ENCODE data around the gene MYO1H.

Gene MYO1H

GRCh38 chr12:109329003-109329402 lies 18.7 kb upstream of the MYO1H start:
- Histone ChIP-seq H3K4me3 (no peak overlapping the region), H3K36me3 (replicated peaks) (no peaks in the 10 kb centered on the region)

GRCh38 chr12:109329686-109330085 lies 18.0 kb upstream of the MYO1H start:
- in situ Hi-C loops (cut with MboI; ENCODE audit: low sequenced_read_pairs), result no loop called here
- no peaks in the 10 kb centered on the region for H3K4me1 ChIP-seq
- H3K27me3 ChIP-seq (ENCODE audit: low read depth), result peaks cover 4% of the 10 kb centered on the region; the same call in 1 of the 2 replicates
- H3K4me3 ChIP-seq, result no peak overlapping the region
- no peaks in the 10 kb centered on the region for H3K9me3 ChIP-seq
- H3K36me3 ChIP-seq (replicated peaks), result no peaks in the 10 kb centered on the region
- no peak for DNase-seq (ENCODE audit: low spot score in 2 of 2)

More at GRCh38 chr12:109329003-109329402, 18.7 kb upstream of the MYO1H start:
- H3K27me3 ChIP-seq (ENCODE audit: low read depth), result peaks cover 4% of the 10 kb centered on the region; the same call in 1 of the 2 replicates
- H3K4me1 ChIP-seq, result no peaks in the 10 kb centered on the region
- DNase-seq (ENCODE audit: low spot score in 2 of 2), result no peak
- no peaks in the 10 kb centered on the region for H3K9me3 ChIP-seq
- in situ Hi-C loops (cut with MboI; ENCODE audit: low sequenced_read_pairs), result no loop called here

- Histone ChIP-seq H3K4me1 (no peaks in the 10 kb centered on the region), H3K36me3 (replicated peaks) (no peaks in the 10 kb centered on the region), H3K9me3 (no peaks in the 10 kb centered on the region), H3K27me3 (ENCODE audit: low read depth) (no peaks in the 10 kb centered on the region), H3K4me3 (no peak overlapping the region)
- in situ Hi-C loops (cut with MboI; ENCODE audit: low sequenced_read_pairs), result no loop called here
- no peak for DNase-seq (ENCODE audit: low spot score in 2 of 2)
Observed at GRCh38 chr12:109330282-109331230, 17.1 kb upstream of the MYO1H start.

GRCh38 chr12:109331301-109331952 lies 16.3 kb upstream of the MYO1H start:
- H3K27me3 ChIP-seq (ENCODE audit: low read depth), result no peaks in the 10 kb centered on the region
- no peaks in the 10 kb centered on the region for H3K4me1 ChIP-seq
- H3K36me3 ChIP-seq (replicated peaks), result no peaks in the 10 kb centered on the region
- DNase-seq (ENCODE audit: low spot score in 2 of 2), result no peak
- no peaks in the 10 kb centered on the region for H3K9me3 ChIP-seq
- in situ Hi-C loops (cut with MboI; ENCODE audit: low sequenced_read_pairs), result no loop called here
- no peak overlapping the region for H3K4me3 ChIP-seq

GRCh38 chr12:109334887-109335286 lies 12.8 kb upstream of the MYO1H start:
- in situ Hi-C loops (cut with MboI; ENCODE audit: low sequenced_read_pairs), result no loop called here
- no peaks in the 10 kb centered on the region for H3K4me1 ChIP-seq
- no peak for DNase-seq (ENCODE audit: low spot score in 2 of 2)
- H3K4me3 ChIP-seq, result no peak overlapping the region
- H3K36me3 ChIP-seq (replicated peaks), result no peaks in the 10 kb centered on the region
- H3K27me3 ChIP-seq (ENCODE audit: low read depth), result no peaks in the 10 kb centered on the region
- H3K9me3 ChIP-seq, result no peaks in the 10 kb centered on the region

- in situ Hi-C loops (cut with MboI; ENCODE audit: low sequenced_read_pairs), result no loop called here
- Histone ChIP-seq H3K27me3 (ENCODE audit: low read depth) (no peaks in the 10 kb centered on the region), H3K4me1 (no peaks in the 10 kb centered on the region), H3K36me3 (replicated peaks) (no peaks in the 10 kb centered on the region), H3K9me3 (no peaks in the 10 kb centered on the region), H3K4me3 (no peak overlapping the region)
- no peak for DNase-seq (ENCODE audit: low spot score in 2 of 2)
Observed at GRCh38 chr12:109336593-109336992, 11.1 kb upstream of the MYO1H start.

- DNase-seq (ENCODE audit: low spot score in 2 of 2), result no peak
- H3K36me3 ChIP-seq (replicated peaks), result no peaks in the 10 kb centered on the region
- peaks cover 5% of the 10 kb centered on the region for H3K27me3 ChIP-seq (ENCODE audit: low read depth)
- in situ Hi-C loops (cut with MboI; ENCODE audit: low sequenced_read_pairs), result no loop called here
- no peaks in the 10 kb centered on the region for H3K9me3 ChIP-seq
- H3K4me3 ChIP-seq, result no peak overlapping the region
- H3K4me1 ChIP-seq, result no peaks in the 10 kb centered on the region
Observed at GRCh38 chr12:109343677-109344076, 4.0 kb upstream of the MYO1H start.

GRCh38 chr12:109345428-109345827 lies 2.3 kb upstream of the MYO1H start:
- Histone ChIP-seq H3K4me3 (no peak overlapping the region), H3K9me3 (no peaks in the 10 kb centered on the region), H3K27me3 (ENCODE audit: low read depth) (peaks cover 5% of the 10 kb centered on the region), H3K36me3 (replicated peaks) (no peaks in the 10 kb centered on the region), H3K4me1 (no peaks in the 10 kb centered on the region)
- no peak for DNase-seq (ENCODE audit: low spot score in 2 of 2)
- in situ Hi-C loops (cut with MboI; ENCODE audit: low sequenced_read_pairs), result no loop called here

GRCh38 chr12:109346920-109347319 lies 780 bp upstream of the MYO1H start:
- Histone ChIP-seq H3K36me3 (replicated peaks) (no peaks in the 10 kb centered on the region), H3K27me3 (ENCODE audit: low read depth) (peaks cover 8% of the 10 kb centered on the region), H3K9me3 (no peaks in the 10 kb centered on the region), H3K4me1 (no peaks in the 10 kb centered on the region), H3K4me3 (no peak overlapping the region)
- peak in 1 of 2 experiments; percentile 20 for DNase-seq (ENCODE audit: low spot score in 2 of 2)
- in situ Hi-C loops (cut with MboI; ENCODE audit: low sequenced_read_pairs), result no loop called here

- in situ Hi-C loops (cut with MboI; ENCODE audit: low sequenced_read_pairs), result no loop called here
- Histone ChIP-seq H3K4me3 (no peak overlapping the region), H3K4me1 (peaks cover 10% of the 10 kb centered on the region), H3K9me3 (no peaks in the 10 kb centered on the region), H3K27me3 (ENCODE audit: low read depth) (peaks cover 12% of the 10 kb centered on the region), H3K36me3 (replicated peaks) (no peaks in the 10 kb centered on the region)
- no peak for DNase-seq (ENCODE audit: low spot score in 2 of 2)
Observed at GRCh38 chr12:109352184-109352583, 4.5 kb downstream of the MYO1H start.

GRCh38 chr12:109356577-109356976 lies 8.9 kb downstream of the MYO1H start:
- Histone ChIP-seq H3K9me3 (no peaks in the 10 kb centered on the region), H3K36me3 (replicated peaks) (no peaks in the 10 kb centered on the region), H3K4me3 (no peak overlapping the region), H3K4me1 (peaks cover 11% of the 10 kb centered on the region), H3K27me3 (ENCODE audit: low read depth) (peaks cover 20% of the 10 kb centered on the region)
- in situ Hi-C loops (cut with MboI; ENCODE audit: low sequenced_read_pairs), result no loop called here
- DNase-seq (ENCODE audit: low spot score in 2 of 2), result peak in 1 of 2 experiments; percentile 56

- H3K36me3 ChIP-seq (replicated peaks), result no peaks in the 10 kb centered on the region
- peaks cover 15% of the 10 kb centered on the region for H3K27me3 ChIP-seq (ENCODE audit: low read depth)
- in situ Hi-C loops (cut with MboI; ENCODE audit: low sequenced_read_pairs), result no loop called here
- DNase-seq (ENCODE audit: low spot score in 2 of 2), result no peak
- no peak overlapping the region for H3K4me3 ChIP-seq
- peaks cover 11% of the 10 kb centered on the region for H3K4me1 ChIP-seq
- no peaks in the 10 kb centered on the region for H3K9me3 ChIP-seq
Observed at GRCh38 chr12:109357032-109357431, 9.3 kb downstream of the MYO1H start.

- Histone ChIP-seq H3K4me3 (no peak overlapping the region), H3K36me3 (replicated peaks) (no peaks in the 10 kb centered on the region), H3K9me3 (no peaks in the 10 kb centered on the region), H3K27me3 (ENCODE audit: low read depth) (peaks cover 13% of the 10 kb centered on the region; the same call in 1 of the 2 replicates), H3K4me1 (peaks cover 11% of the 10 kb centered on the region)
- in situ Hi-C loops (cut with MboI; ENCODE audit: low sequenced_read_pairs), result no loop called here
- no peak for DNase-seq (ENCODE audit: low spot score in 2 of 2)
Observed at GRCh38 chr12:109358154-109358869, 10.6 kb downstream of the MYO1H start.

All from HAP-1 (cell line).